Measurements from ENCODE around the gene MACIR.

MACIR gene

DNA sequence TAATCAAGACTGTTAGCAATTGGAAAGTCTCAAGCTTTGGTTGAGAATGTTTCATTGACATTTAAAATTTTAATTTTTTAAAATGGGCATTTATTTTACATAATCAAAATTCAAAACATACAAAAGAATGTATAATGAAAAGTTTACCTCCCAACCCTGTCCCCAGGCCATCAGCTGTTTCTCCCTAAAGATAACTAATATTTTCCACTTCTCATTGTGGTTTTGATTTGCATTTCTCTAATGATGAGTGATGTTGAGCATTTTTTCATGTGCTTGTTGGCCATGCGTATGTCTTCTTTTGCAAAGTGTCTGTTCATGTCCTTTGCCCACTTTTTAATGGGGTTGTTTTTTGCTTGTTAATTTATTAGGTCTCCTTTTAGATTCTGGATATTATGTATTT, 11.4 kb upstream of the MACIR start:
- FAIRE-seq, result no peak

DNA sequence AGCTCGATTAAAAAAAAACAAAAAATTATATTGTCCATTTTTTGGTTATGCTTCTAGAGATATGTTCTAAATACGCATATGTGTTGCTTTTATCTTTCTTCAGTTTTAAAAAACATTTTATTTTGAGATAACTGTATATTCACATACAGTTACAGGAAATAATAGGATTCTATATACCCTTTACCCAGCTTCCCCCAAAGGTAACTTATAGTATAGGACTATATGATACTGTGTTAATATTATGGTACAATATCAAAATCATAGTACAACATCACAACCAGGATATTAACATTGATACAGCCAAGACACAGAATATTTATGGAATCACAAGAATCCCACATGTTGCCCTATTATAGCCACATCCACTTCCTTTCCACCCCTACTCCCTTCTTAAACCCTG, 9.5 kb upstream of the MACIR start:
- no peak for FAIRE-seq

DNA sequence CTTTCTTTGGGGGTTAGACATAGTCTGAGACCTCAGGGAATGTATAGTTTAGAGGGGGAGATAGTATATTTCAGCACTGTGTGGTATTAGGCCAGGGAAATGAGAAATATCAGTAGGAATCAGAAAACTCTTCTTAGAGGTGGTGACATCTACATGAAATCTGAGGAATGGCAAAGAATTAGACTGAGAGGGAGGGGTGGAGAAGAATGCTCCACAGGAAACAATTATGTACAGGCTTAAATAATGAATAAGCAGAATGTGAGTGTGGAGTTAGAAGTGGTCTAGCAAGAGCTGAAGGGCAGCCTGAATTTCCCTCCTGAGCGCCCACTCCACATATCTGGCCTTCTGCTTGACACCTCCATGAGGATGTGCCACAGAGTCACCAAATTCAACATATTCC, 3.6 kb upstream of the MACIR start:
- FAIRE-seq, result no peak

DNA sequence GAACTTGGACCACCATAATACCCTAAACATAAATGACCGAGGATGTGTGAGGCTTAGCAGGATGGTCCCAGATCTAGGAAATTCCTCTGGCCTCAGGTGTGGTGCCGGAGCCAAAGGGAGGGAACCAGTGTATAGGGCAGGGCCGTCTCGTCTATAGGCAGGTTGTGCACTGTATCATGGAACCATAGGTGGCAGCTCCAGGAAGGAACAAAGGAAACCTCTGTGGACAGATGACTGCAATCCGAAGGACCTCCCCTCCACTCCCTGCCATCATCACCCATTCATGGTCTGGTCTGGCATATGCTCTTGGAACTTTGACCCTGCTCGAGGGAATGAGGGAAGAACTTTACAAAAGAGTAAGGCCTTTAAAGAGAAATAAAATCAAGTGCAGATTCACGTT, 2.9 kb upstream of the MACIR start:
- FAIRE-seq, result no peak

DNA sequence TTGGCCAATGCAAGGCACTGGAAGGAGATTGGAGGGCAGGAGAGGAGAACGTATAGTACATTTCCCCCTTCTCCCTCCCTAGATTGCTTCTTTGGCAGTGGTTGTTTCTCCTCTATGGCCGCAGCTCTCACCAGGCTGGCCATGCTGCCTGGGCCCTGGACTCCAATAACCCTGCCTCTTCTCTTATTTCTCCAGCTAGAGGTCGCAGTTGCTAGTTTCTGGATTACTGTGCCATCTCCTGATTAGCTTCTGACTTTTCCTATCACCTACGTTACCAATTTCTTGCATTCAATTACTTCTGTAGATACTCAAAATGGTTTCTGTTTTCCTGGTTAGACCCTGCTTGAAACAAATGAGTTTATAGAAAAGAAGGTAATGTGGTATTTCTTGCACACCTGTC, 2.4 kb upstream of the MACIR start:
- FAIRE-seq, result no peak

DNA sequence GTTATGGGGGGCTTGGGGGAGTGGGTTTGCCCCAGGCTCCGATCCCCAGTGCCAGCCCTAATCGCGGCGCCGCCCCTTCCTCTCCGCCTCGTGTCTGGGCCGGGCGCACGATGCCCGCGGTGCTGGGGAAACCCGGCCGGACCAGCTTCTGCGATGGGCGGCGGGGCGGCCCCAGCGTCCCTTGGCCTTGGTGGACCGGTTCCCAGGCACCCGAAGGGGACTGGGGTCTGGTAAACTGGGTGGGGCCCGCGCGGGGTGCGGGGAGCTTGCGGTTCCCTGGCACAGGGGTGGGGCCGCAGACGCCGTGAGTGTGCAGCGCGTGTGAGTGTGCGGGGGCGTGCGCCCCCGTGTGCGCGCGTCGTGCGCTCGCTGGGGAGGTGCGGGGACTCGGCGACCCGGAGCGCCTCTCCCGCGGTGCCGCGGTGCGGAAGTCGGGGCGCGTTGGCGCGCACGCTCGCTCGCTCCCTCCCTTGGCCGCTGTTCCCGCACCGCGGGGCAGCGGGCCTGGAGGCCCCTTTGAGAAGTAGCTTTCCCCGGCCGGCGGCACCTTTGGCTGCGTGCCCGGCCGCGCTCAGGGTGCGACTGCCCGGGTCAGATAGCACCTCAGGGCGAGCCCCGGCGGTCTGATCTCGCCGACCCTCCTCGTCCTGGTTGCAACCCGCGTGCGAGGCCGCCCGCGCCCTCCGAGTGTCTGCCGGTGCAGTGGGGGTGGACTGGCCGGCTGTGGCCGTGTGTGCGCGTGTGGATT, 568 bp downstream of the MACIR start:
- no peak for FAIRE-seq

DNA sequence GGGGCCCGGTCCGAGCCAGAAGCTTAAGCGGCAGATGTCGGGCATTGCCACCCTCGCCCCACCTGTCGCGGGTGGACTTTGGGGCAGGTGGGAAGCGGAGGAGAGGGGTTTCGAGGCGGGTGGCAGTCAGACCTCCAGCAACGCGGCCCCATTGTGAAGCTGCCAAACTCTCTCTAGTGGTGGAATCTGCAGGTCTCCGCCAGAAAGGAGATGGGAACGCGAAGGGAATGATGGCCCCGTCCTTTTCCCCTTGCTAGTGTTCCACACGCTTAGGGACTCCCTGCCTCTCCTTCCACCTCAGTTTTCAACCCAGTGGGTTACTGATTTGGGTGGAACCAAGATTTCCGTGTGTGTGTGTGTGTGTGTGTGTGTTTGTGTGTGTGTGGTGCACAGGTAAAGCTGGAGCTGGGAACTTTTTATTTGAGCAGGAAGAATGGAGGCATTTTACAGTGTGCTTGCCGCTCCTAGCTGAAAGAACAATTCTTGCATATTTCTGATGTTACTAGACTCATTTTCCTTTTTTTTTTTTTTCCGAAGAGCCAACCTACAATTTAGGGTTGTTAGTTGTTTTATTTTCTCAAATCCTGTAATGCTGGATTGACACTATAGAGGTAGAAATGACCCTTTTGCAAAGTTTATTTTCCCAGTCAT, 1.3 kb downstream of the MACIR start:
- no peak for FAIRE-seq

DNA sequence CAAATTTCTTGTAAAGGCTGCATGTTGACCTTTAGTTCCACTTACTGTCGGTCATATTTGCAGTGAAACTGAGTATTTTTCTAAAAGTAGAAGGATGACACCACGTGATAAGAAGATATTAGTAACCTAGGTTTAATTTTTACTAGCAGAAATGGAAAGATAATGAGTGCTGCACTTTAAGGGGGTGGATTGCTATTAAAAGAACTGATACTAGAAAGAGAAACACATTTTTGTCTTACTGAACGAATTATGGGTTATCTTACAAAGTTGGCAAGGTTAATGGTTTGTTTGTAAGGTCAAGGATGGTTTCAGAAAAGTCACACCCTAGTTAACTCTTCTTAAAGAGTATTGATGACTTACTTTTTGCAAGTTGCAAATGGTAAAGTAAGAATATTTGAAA, 2.4 kb downstream of the MACIR start:
- FAIRE-seq, result no peak

DNA sequence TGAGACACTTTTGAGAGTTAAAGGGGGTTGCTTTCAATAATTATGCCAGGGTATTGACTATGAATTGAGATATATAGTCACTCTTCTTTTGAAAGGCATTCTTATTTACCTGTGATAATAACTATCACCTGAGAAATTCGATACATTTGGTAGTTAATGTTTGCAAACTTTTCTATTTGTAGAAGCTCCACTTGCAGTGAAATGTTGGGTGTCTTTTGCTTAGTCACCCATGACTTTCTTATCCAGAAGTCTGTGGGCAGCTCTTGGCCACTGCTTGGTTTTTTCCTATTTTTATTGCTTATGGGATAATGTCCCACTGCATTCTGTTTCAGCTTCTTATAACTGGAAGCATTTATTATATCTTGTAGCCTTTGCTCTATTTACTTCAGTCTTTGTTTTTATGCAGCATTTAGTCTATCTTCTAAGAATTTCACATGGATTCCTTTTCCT, 3.9 kb downstream of the MACIR start:
- FAIRE-seq, result no peak

DNA sequence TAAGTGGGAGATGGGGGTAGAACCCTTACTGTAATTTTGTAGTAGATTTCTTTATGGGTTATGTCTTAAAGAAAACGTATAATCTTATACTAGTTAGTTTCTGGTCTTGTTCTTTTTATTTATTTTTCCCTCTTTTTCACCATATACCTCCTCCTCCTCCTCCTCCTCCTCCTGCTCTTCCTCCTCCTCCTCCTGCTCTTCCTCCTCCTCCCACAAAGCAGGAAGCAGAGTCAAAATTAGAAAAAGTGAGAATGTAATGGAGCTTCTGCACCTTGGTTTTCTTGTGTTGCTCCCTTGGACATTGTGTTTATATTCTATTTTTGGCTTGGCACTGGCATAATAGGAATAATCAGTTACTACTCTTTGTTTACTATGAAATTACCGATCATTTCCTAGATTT, 4.5 kb downstream of the MACIR start:
- FAIRE-seq, result no peak

DNA sequence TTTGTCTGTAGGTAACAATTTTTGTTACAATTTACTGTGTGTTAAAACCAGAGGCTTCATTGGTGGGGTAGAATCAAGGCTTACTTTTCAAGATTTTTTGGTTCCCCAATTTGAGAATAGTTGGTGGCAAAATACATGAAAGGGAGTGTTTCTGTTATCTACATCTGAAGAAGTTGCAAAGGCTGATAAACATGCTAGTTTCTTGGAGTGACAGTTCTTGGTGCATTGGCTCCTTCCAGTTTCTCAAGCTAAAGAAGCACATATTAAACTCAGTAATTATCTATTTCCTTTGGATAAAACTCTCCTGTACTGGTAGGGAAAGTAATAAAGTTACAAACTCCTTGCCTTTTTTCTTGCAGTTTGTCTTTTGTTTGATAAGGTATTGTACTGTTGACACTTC, 5.9 kb downstream of the MACIR start:
- FAIRE-seq, result no peak

DNA sequence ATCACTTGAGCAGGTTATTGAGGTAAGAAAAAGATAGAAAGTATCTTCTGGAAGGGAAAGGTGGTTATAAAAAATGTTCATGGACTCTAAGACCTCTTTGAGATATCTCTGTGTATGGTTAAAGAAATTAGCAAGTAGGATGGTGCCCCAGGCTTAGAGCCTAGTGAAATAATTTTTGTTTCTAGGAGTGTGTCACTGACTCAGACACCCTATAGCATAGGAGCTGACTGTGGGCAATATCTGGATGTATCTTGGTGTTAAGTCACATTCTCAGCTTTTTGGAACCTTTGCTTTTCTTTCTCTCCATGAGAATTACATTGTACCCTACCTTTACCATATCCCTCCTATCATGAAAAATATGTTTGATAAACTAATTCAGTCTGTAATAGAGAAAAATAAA, 12.0 kb downstream of the MACIR start:
- FAIRE-seq, result no peak

DNA sequence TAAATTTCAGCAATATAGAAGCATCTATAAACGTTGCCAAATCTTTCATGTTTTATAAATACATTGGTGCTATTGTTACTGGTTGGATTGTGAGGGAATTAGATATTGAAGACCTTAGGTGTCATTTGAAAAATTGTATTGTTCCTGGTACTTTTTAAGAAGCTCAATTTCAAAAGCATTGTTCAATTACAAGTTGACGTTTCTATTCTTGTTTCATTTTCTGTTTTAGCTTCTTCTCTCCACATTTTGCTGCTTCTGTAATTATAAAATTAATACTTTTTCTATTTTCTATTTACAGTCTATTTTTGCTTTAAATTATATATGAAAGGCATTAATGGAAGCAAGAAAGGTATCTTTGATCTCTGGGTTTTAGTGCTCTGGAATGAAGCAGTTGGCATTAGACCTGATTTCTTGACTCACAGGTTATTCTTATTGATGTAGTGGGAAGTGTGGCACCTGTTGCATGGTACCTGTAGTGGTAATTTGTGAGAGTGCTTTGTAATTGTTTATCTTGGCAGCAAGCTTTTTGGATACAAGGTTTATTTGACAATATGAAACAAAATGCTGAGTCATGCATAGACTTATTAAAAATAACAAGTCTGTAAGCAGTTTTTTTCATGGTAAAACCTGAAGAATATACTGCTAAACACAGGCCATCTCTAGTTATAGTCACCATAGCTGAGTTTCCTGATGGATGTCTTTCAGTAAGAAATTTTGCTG, 13.2 kb downstream of the MACIR start:
- no peak for FAIRE-seq

DNA sequence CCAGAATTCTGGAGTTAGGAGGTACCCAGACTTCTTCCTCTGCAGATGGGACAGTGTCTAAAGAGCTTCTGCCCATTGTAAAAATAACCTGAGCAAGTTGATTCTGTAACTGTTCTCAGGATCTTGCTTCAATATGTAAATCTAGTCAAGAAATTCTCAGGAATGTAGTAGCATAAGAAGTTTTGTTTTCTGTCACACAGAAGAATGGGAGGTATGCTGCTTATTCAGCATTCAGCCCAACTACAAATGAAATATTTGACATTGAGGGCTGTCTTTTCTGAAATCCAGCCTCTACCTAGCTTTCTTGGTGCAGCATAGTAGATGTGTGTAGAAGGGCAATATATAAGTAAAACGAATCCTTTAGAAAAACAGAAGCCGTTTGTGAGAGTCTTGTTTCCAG, 13.8 kb downstream of the MACIR start:
- FAIRE-seq, result no peak

DNA sequence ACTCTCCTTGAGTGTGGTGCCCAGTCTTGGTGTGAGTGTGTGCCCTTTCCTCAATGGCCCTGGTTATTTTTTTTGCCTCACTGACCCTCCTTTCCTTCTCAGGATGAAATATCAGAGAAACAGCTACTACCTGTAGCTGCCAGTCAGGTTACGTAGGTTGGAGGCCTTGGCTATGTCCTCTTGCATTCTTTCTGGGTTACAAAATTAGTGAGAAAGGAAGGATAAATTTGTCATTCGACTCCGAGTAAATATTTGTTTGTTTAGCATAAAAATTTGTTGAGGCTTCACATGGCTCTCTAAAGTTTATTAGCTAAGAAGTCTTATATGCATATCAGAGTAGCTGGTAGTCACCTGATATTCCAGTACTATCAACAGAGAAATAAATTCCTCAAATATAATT, 15.4 kb downstream of the MACIR start:
- no peak for FAIRE-seq

DNA sequence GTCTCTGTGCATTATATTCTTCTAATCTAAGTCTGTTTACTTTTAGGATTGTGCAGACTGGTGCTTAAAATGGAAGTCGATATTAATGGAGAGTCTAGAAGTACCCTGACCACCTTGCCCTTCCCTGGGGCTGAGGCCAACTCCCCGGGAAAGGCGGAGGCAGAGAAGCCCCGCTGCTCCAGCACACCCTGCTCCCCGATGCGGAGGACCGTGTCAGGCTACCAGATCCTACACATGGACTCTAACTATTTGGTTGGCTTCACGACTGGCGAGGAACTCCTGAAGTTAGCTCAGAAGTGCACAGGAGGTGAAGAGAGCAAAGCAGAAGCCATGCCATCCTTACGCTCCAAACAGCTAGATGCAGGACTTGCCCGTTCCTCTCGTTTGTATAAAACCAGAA, 17.3 kb downstream of the MACIR start:
- FAIRE-seq, result no peak

DNA sequence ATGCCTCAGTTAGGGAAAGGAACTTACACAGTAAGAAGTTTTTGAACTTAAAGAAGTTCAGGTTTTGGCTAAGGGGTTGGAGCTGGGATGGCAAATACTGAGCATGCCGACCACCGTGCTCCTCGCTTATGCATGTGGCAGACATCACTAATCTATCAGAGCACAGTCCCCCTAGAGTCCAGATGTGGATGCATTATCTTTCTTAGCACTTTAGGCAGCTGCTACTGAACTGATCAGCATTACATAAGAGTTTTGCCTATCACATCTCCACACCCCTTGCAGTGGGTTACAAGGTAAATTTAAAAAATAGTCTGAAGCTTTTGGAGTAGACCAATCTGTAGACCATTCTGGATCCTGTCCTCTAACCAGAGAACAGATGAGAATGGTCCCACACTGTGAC, 22.4 kb downstream of the MACIR start:
- FAIRE-seq, result no peak

DNA sequence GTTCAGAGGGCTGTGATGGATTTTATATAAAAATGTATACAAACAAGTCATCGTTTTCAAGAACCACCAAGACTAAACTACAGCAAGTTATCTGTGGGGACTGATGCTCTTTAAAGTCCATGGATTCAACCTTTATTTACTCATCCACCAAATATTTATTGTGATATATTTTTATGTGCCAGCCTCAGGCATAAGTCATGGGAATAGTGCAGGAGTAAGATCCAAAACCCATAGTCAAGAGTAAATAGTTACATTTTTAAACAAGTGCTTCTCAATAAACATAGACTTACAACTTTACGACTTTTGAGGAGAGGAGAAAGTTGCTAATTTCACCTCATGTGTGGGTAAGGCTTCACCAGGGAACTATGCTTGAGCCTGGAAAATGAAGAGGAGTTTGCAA, 24.6 kb downstream of the MACIR start:
- no peak for FAIRE-seq

DNA sequence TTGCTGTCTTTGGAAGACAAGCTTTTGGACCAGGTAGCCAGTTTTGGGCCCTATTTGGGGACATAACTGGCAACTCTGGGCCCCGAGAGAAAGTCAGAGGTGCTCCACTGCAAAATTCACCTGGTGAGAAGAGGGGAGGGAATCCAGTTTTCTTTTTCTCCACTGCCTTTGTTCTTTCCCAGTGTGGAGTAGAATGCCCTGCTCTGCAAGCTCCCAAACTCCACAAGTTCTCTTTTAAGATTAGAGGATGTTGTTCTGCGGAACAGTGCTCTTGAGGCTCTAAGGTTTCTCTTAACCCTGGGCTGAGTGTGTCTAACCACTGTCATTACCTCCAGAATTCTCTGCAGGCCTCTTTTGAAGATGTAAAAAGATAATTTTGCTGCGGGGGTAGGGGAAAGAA, 25.3 kb downstream of the MACIR start:
- FAIRE-seq, result no peak

DNA sequence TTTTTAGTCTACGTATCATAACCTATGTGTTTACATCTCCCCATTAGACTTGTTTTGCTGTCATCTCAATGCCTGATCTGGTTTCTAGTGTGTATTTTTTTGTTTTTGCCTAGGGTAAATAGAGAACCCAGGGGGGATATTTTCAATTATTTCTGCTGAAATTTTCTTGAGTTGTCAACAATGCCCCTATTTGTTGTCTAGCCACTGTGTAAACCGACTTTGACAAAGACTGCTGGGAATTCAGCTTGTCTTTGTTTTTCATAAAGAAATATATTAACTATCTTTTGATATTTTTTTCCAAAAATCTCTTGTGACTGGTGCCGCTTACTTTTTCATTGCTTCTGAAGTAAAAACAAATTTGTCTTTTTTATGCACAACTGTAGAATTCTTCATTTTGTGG, 28.1 kb downstream of the MACIR start:
- FAIRE-seq, result no peak

DNA sequence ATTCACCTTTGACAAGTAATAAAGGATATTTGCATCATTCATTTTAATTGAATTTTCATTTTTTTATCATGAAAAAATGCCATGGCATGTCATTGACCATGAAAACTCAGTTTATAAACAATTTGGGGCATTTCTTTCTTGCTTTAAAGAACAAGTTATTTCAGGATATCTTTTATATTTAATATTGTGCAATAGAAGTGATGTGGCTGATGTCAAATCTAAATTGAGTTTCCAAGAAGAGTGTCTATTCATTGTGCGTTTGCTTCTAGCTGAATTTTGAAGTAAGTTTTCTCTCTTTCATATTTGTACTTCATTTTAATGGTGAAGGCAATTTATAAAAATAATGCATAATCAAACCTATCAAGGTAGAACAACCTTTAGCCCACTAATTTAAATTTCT, 30.5 kb downstream of the MACIR start:
- FAIRE-seq, result no peak

DNA sequence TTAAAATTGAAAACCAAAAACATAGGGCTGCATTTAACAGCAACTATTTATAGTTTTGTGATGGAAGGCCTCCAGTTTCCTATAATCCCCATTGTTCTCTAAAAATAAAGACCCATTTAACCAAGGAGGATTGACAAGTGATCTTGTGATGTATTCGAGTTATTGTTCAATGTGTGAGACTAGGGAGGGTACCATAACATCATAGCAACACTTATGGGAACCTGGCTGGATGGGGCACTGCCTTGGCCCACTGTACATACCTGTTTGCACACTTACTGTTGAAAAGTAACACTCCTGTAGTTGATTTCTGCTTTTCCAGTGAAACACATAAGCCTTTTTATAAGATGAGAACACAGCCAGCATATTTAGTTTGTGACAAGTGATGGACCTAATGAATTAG, 32.3 kb downstream of the MACIR start:
- no peak for FAIRE-seq

DNA sequence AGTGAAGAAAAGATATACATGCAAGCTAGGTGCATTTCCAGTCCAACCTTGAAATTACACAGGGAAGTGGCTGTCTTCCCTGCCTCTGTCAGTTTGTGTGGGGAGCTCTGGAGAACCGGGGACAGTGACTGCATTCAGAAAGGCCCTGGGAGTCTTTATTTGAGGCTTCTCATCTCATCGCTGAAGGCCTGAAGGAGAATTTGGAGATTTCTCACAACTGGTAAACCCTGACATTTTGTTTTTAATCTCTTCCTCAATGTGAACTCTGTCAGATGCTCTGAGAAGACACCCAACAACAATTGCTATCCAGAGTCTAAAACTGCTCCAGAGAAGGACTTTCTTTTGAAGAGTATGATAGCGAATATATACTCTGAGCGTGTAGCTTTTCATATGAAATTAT, 33.0 kb downstream of the MACIR start:
- no peak for FAIRE-seq

DNA sequence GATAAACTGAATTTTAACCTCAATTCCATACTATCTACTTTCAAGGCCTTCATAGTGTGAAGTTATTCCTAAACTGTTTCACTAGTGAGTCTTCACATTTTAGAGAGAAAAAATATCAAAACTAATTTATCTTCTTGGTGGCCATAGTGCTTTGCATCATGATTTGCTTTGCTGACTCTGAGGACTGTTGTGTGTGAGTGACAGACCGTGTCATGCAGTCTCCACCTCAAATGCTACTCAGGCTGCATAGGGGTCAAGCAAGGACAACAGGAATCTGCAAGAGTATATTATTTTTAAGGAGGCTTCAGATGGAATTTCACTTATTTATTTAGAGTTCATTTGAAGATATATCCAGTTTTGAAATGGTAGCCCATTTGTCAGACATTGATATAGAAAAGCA, 34.5 kb downstream of the MACIR start:
- no peak for FAIRE-seq
